Jurkat, Clone E6-1 (cell line): ENCODE data around the gene MCF2L.

Experiments used
- DNase-seq: peaks from one replicate; pipeline ENCODE4 v3.0.0-alpha.2; 2011; ENCODE audit warnings: low read depth, low spot score
- H3K4me3 ChIP-seq: 2 replicates; pipeline ENCODE4 v1.5.1; 2011; ENCODE audit warnings: mild to moderate bottlenecking, low read length, control low read depth, moderate library complexity

MCF2L gene

DNA sequence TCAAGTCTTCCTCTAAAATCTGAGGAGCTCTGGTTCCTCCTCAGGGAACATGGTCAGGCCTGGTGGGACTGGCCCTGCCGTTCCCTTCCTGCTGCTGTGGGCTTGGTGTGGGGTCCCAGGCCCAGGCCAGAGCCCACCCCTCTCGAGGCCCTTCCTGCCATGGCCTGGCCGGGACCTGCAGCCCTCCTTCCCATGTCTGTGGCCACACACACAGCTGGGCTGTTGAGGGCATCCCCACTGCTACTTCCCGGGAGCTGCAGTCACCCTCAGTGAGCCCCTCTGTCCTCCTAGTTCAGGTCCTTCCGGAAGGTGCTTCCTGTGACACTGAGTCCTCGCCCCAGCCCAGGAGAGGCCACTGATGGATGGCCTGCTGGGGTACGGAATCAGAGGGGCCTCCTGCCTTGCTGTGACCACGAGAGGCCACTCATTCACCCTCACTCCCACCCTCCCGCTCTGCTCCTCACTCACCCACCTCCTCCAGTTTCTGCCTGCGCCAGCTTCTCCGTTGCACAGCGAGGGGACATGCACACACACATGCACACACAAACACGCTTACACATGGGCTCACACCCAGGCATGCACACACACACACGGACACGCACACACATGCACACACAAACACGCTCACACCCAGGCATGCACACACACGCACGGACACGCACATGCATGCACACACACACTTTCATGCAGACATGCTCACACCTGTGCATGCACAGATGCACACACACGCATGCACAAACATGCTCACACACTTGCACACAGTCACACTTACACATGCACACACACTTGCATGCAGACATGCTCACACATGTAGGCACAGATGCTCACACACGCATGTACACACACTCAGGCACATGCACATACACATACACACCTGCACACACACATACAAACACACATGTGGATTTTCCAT is 7.3 kb upstream of the MCF2L start:
- no peak overlapping the region for H3K4me3 ChIP-seq
- DNase-seq, result no peak

DNA sequence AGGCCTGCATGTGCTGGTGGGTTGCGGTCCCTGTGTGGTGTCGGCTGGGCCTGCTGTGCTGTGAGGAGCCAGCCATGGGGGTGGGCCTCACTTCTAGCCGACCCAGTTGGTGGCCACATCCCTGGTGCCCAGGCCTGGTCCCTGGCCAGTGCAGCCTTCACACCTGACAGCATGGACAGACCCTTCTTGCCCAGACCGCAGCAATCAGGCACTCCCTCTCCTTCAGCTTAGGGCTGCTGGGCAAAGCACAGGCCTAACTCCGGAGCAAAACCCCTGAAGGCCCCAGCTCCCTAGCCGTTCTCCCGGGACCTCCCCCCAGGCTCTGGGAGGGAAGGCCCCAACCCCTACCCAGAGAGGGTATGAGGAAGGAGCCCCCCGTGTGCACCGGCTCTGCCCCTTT is 6.6 kb upstream of the MCF2L start:
- H3K4me3 ChIP-seq, result no peak overlapping the region
- no peak for DNase-seq

DNA sequence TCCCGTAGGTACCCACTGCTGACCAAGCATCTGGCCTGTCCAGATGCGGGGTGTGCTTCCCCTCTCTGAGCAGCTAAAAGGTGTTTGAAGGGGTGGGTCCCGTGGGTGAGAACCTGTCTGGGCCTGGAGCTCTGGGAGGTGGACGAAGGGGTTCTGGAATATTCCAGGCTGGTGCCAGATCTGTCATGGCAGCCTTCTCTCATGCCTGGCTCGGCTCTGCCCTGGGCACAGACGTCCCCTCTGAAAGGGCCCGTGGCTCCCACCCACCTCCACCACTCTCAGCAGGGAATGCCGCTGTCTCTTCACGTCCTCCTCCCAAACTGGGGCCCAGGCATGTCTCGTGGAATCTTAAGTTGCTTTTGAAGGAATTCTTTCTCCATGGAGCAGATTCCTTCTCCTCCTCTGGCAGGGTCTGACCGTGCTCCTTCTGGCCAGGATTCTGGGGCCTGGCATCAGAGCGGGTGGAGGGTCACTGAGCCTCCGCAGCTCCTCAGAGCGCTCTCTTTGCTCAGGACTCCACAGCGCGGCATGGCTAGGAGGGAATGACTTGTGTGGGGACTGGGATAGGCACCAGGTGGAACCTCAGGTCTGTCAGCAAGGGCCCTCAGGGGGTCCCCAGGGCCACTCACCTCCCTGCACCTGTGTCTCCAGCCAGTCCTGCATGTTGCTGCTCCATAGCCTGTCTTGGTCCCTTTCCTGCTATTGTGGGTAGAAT is 5.9 kb upstream of the MCF2L start:
- H3K4me3 ChIP-seq, result no peak overlapping the region
- DNase-seq, result no peak

DNA sequence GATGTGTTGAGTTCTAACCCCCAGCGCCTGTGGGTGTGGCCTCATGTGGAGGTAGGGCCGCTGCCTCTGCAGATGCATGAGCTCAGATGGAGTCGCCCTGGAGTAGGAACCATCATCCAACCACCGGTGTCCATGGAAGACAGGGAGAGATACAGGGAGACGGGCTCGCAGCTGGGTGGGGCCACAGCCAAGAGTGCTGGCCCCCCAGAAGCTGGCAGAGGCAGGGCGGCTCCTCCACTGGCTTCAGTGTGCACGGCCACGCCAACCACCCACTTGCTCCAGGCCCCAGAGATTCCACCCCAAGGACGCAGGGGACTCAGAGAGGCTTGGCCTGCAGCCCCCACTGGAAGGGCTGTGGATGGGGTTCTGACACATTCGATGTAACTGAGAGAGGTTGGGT is 5.4 kb upstream of the MCF2L start:
- no peak overlapping the region for H3K4me3 ChIP-seq
- DNase-seq, result no peak

DNA sequence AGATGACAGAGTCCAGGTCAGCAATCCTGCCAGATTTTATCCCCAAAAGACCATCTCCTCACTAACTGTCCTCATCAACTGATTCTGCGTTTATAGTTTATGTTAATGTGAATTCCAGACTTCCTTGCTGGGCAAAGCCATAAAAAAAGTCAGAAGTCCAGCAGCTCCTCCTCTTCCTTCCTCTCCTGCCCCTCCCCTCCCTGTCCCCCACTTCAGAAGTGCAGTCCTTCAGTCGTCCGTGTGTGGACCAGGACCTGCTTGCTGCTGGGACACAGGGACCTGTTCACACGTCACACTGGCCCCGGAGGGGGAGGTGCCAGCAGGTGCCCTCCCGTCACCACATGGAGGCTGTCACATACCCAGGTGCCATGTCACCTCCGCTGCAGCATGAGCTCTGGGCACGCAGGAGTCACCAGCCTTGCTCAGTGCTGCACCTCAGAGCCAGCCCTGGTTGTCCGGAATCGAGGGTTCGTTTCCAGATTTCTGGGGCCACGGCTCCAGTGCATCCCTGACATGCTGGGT is 4.0 kb upstream of the MCF2L start:
- H3K4me3 ChIP-seq, result no peak overlapping the region
- no peak for DNase-seq

DNA sequence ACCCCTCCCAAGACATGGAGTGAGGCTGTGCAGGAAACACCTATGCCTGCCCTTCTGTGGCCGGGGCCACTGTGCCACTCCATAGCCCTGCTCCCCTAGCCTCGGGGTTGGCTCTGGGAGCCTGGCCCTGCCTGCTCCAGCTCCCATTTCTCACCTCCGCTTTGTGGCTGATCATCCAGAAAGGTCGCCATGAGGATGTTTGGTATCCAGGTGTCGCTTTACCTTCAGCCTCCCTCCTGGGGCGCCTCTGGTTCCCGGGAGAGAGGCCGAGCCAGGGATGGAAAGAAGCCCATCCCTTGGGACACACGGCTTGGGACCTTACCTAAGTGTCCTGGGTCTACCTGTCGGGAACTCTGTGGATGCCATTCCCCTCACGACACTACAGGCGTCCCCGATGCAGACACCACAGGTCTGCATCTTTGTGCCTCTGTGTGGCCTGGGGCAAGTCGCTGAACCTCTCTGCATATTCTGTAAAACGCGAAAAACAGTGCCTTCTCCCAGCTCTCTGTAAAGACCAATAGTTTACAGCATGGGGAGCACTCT is 3.4 kb upstream of the MCF2L start:
- no peak for DNase-seq
- H3K4me3 ChIP-seq, result no peak overlapping the region

DNA sequence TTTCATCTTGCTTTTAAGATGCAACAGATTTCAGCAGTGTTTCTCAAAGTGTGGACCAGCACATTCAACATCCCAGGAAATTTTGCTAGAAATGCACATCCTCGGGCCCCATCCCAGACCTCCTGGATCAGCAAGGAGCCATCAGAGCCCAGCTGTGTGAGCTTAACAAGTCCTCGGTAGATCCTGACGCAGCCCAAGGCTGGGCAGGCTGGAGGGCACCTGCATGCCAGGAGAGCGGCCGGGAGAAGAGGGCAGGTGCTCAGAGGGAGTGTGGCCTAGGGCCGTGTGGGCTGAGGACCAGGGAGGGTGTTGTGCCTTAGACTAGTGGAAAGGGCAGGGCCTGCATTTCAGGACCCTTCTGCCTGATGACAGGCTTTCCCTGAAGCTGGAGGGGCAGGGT is 2.2 kb upstream of the MCF2L start:
- DNase-seq, result no peak
- H3K4me3 ChIP-seq, result no peak overlapping the region

DNA sequence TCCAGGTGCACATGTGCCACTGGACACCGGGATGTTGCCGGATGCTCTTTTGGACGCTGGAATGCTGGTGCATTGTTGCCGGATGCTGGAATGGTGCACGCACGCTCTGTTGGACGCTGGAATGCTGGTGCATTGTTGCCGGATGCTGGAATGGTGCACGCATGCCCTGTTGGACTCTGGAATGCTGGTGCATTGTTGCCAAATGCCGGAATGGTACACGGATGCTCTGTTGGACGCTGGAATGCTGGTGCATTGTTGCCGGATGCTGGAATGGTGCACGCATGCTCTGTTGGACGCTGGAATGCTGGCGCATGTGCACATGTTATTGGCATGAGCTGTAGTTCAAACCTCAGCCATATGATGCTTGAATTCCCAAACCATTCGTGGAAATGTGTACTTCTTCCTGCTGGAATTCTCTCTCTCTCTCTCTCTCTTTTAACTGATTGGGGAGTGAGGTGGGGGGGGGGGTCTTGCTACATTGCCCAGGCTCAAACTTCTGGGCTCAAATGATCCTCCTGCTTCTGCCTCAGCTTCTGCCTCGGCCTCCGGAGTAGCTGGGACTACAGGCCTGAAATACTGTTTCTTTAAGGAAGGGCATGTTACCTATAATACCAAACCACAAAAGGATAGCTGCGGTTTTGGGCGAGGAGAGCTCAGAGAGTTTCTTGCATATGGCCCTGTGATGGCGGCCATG is 1.2 kb upstream of the MCF2L start:
- H3K4me3 ChIP-seq, result peak overlapping the region; percentile 63
- peak; percentile 30 for DNase-seq

DNA sequence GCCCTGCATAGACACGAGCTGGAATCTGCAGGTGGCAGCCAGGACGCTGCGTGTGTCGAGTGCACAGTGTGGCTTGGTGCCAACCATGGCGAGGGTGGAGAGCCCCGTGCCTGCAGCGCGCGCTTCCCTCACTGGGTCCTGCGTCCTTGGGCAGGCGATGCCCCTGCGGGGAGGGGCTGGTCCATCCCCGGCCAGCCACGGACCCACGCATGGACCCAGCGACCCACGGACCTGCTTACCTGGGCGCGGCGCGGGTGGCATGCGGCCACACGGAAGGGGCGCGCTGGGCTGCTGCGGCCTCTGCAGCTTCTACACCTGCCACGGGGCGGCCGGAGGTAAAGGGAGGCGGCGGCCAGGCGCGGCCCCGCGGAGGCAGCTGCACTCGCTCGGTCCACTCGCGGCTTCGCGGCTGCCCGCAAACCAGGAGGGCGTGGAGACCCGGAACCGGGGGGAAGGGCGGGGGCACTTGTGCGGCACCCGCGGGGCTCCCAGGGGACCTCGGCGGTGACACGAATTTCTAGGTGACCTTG is 569 bp upstream of the MCF2L start:
- DNase-seq, result no peak

DNA sequence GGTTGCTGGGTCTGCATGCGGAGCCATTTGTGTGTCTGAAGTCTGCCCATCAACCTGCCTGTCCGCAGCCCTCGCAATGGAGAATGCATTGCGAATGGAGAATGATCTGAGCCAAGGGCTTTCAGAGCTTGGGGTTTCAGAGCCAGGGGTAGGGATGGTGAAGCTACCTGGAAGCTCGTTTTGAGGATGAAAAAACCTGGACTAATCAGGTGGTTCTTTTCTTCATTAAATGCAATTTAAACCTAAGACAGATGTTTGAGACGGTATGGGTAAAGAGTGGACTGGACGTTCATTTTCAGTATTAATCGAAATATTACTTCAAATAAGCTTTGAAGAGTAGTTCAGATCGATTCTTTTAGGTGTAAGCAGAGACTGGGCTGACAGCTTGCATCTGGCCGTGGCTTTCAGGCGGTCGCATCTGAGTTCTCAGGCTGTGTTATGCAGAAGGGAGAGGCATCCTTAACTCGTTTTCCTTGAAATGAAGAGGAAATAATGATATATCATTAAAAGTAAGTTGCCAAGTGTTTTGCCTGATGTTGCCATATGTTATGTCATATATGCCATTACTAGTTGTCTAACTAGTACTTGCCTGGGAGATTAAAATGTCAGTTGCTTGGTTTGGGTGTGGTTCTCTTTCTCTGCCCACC is 801 bp downstream of the MCF2L start:
- no peak for DNase-seq
- peak overlapping the region; percentile 64 for H3K4me3 ChIP-seq

More for the DNA sequence above, 569 bp upstream of the MCF2L start:
- H3K4me3 ChIP-seq, result peak overlapping the region; percentile 63

DNA sequence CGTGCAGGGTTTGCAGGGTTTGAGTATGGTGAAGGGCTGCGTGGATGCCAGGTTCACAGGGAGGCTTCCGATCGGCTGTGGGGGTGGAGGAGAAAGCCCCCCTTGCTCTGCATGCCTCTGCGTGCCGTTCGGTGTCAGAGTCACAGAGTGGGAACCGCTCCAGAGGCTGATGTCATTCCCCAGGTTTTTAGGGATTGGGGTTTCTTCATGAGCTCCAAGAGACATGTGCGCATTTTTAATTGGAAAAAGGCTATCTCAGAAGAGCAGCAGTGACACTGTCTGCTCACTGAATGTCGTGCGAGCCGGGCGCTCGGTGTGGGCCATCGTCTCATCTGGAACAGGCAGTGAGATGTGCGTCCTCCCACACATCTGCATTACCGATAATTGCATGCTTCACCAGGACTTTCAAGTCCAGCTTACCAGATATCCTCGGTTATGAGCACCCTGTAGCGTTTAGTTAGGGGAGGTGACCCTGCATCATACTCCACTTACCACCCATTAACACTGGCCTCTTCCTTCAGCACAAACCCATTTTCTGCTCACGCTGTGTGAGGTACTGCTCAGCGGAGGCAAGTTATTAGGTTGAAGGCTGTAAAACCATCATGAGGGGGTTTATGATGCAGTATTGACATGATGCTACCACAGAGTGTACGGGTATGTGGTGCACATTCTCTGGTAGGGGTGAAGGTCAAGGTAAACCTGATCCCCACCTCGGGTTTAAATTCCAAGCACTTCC is 1.7 kb downstream of the MCF2L start:
- no peak for DNase-seq

DNA sequence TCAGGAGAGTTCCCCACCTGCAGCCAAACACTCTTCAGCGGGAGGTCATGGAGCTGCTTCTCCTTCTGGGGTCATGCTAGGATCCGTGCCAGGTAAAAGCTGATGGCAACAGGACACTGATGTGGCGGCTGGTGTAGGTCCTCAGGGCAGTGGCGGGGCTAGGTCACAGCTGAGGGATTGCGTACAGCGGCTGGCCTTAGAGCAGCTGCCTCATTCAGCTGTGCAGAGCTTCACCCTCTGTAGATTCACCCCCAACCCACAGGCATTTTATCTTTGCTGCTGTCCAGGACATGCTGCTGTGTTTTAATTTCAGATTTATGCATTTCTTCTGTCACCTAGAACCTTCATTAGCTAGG is 2.3 kb downstream of the MCF2L start:
- H3K4me3 ChIP-seq, result no peak overlapping the region
- DNase-seq, result no peak

More for the DNA sequence above, 1.7 kb downstream of the MCF2L start:
- no peak overlapping the region for H3K4me3 ChIP-seq

DNA sequence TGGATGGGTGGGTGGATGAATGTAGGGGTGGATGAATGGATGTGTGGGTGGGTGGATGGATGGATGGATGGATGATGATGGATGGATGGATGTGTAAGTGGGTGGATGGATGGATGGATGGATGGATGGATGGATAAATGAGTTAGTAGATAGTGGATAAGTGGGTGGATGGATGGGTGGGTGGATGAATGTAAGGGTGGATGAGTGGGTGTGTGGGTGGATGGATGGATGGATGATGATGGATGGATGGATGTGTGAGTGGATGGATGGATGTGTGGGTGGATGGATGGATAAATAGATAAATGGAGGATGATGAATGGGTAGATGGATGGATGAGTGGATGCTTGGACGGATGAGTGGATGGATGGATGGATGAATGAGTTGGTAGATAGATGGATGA is 3.2 kb downstream of the MCF2L start:
- no peak for DNase-seq
- H3K4me3 ChIP-seq, result no peak overlapping the region

DNA sequence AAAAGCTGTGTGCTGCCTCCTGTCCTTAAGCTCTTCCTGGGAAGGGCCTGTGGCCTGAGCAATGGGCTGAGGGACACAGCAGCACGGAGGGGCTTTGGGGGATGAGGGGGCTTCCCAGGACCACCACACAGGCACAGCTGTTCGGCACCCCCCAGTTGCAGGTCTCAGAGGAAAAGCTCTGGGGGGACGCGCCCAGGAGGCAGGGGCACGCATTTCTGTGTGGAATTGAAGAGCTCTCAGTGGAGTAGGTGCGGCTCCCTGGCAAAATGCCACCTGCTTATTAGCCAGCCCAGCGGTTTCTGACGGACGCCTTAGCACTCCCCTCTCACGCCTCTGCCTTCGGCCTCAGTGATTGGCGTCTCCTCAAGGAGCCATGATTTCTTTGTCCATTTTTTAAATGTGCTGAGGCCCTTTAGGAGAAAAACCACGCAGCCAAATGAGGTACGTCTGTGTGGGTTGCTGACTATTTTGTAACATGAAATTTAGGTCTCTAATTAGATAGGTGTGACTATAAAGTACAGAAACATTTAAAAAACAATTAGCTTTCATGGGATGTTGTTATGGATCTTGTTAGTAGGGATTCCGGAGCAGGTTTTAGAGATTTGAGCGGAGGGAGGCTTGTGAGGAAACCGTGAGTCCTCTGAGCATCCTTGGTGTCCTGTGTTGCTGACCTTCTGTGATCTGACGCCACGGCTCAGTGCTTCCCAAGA is 4.0 kb downstream of the MCF2L start:
- DNase-seq, result no peak
- H3K4me3 ChIP-seq, result no peak overlapping the region

DNA sequence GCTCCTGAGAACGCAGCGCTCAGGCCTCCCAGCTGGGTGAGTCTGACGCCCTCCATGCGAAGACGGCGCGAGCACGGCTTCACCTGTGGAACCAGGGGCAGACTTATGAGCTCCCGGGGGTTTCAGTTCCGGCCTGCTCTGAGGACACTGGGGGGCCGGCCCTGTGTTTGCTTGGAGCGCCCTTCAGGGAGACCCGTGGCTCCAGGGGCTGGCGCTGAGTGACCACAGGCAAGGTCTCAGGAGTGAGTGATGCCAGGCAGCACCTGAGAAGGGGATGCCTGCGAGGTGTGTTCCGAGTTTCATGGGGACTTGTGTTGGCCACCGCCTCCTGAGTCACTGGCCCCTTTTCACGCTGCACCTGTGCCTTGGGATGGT is 4.5 kb downstream of the MCF2L start:
- DNase-seq, result no peak
- H3K4me3 ChIP-seq, result no peak overlapping the region

DNA sequence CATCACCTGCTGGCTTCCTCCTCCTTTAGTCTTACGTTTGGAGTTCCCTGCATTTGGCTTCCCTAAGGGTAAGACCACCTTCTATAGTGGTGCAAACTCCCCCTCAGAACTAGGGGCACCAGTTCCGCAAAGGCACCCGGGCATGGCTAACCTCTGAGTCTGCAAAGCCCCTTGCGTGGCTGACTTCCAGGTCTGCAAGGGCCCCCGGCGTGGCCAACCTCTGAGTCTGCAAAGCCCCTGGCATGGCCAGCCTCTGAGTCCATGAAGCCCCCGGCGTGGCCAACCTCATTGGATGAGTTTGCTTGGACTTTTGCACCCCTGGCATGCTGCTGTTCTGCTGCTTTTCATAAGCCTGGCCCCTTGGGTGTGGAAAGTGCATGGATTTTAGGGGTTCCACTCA is 5.1 kb downstream of the MCF2L start:
- DNase-seq, result no peak
- H3K4me3 ChIP-seq, result no peak overlapping the region

DNA sequence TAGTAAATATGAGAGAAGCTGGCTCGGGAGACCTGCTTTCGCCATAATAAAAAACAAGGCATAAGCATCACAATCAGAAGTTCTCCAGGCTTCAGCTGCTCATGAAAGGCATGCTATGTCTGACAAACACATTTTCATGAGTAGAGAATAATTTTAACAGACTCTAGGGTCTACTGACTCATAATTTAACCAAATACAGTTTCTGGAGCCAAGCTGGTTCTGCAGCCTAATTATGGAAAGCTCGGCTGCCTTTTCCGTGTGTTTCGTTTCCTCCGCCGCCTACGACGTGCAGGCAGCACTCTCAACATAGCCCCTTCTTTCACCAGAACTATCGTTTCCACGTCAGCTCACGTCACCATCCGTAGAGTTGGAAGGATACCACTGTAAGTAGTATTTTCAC is 5.7 kb downstream of the MCF2L start:
- no peak for DNase-seq
- no peak overlapping the region for H3K4me3 ChIP-seq
